Measurements from ENCODE around the gene TBC1D17.

TBC1D17 gene

DNA sequence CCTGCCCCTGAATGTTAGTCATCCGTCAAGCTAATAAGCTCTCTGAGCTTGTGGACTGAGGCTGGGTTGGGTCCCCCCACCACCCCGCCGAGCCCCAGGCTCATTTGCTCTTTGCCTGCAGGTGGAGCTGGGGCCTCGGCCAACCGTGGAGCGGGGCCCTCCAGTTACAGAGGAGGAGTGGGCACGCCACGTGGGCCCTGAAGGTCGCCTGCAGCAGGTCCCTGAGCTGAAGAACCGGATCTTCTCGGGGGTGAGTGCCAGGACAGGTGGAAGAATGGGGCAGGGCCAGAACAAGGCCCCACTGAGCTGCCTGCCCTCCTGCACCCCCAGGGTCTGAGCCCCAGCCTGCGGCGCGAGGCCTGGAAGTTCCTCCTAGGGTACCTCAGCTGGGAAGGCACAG, 5.1 kb downstream of the TBC1D17 start:
- no peak overlapping the region for H3K4me2 ChIP-seq (ENCODE audit: low read length)
- H3K36me3 ChIP-seq (replicated peaks; ENCODE audit: low read depth, low read length), result peaks cover 66% of the 10 kb centered on the region
- H3K4me1 ChIP-seq (ENCODE audit: low read length), result peaks cover 21% of the 10 kb centered on the region
- H3K9me3 ChIP-seq (ENCODE audit: insufficient read depth, low read length), result no peaks in the 10 kb centered on the region
- no peaks in the 10 kb centered on the region; the same call in 1 of the 2 replicates for H4K20me1 ChIP-seq (ENCODE audit: insufficient read depth, low read length)
- H3K27ac ChIP-seq (ENCODE audit: low read length), result no peak overlapping the region
- no peak overlapping the region for H3K4me3 ChIP-seq (ENCODE audit: low read length)
- no peak overlapping the region for H3K9ac ChIP-seq (ENCODE audit: low read length)
- H3K79me2 ChIP-seq (ENCODE audit: low read length), result peaks cover 11% of the 10 kb centered on the region
- TF ChIP-seq, protein P1, sequence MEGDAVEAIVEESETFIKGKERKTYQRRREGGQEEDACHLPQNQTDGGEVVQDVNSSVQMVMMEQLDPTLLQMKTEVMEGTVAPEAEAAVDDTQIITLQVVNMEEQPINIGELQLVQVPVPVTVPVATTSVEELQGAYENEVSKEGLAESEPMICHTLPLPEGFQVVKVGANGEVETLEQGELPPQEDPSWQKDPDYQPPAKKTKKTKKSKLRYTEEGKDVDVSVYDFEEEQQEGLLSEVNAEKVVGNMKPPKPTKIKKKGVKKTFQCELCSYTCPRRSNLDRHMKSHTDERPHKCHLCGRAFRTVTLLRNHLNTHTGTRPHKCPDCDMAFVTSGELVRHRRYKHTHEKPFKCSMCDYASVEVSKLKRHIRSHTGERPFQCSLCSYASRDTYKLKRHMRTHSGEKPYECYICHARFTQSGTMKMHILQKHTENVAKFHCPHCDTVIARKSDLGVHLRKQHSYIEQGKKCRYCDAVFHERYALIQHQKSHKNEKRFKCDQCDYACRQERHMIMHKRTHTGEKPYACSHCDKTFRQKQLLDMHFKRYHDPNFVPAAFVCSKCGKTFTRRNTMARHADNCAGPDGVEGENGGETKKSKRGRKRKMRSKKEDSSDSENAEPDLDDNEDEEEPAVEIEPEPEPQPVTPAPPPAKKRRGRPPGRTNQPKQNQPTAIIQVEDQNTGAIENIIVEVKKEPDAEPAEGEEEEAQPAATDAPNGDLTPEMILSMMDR (IDR thresholded peaks at IDR 0.05; ENCODE audit: low read depth, low read length), result no peak
- TF ChIP-seq EZH2phosphoT487 (IDR thresholded peaks at IDR 0.05; ENCODE audit: low read depth), result no peak
- H3K27me3 ChIP-seq (ENCODE audit: low read depth, low read length), result no peaks in the 10 kb centered on the region
- no peak overlapping the region for H2AFZ ChIP-seq (ENCODE audit: low read depth, low read length)

DNA sequence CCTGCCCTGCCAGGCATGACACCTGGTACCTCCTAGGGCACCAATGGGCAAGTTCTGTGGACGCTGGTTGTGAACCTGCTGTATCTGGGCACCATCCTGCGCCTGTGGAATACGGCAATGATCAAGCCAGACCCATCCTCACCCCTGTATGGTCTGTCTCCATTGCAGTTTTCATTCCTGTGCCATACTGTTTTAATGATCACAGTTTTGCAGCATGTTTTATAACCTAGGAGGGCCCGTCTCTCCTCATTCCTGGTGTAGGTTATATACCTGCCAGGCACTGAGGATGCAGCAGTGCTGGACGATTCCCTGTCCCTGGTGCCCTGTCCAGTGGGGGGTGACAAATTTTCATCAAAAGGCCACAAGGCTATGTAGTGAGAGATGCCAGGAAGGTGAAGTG, 5.6 kb downstream of the TBC1D17 start:
- no peak overlapping the region for H3K9ac ChIP-seq (ENCODE audit: low read length)
- no peaks in the 10 kb centered on the region; the same call in 1 of the 2 replicates for H4K20me1 ChIP-seq (ENCODE audit: insufficient read depth, low read length)
- peaks cover 10% of the 10 kb centered on the region for H3K79me2 ChIP-seq (ENCODE audit: low read length)
- no peak overlapping the region for H3K4me2 ChIP-seq (ENCODE audit: low read length)
- no peak overlapping the region for H2AFZ ChIP-seq (ENCODE audit: low read depth, low read length)
- H3K27ac ChIP-seq (ENCODE audit: low read length), result no peak overlapping the region
- TF ChIP-seq, protein P1 (IDR thresholded peaks at IDR 0.05; ENCODE audit: low read depth, low read length), result no peak
- TF ChIP-seq EZH2phosphoT487 (IDR thresholded peaks at IDR 0.05; ENCODE audit: low read depth), result no peak
- no peak overlapping the region for H3K4me3 ChIP-seq (ENCODE audit: low read length)
- H3K4me1 ChIP-seq (ENCODE audit: low read length), result peaks cover 23% of the 10 kb centered on the region
- H3K9me3 ChIP-seq (ENCODE audit: insufficient read depth, low read length), result no peaks in the 10 kb centered on the region
- no peaks in the 10 kb centered on the region for H3K27me3 ChIP-seq (ENCODE audit: low read depth, low read length)
- H3K36me3 ChIP-seq (replicated peaks; ENCODE audit: low read depth, low read length), result peaks cover 66% of the 10 kb centered on the region

DNA sequence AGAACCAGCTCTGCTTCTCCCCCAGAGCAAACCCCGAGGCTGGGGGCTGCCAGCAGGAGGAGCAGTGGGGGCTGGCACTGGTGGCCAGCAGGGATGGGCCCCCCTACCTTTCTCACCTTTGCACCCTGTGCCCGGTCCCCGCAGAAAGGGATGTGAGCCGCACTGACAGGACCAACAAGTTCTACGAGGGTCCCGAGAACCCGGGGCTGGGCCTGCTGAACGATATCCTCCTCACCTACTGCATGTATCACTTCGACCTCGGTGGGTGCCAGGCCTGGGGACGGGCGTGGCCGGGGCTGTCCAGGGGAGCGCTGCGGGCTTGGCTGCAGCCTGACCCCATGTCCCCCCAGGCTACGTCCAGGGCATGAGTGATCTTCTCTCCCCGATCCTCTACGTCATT, 6.6 kb downstream of the TBC1D17 start:
- TF ChIP-seq, protein P1 (IDR thresholded peaks at IDR 0.05; ENCODE audit: low read depth, low read length), result no peak
- TF ChIP-seq EZH2phosphoT487 (IDR thresholded peaks at IDR 0.05; ENCODE audit: low read depth), result no peak
- no peaks in the 10 kb centered on the region for H3K9me3 ChIP-seq (ENCODE audit: insufficient read depth, low read length)
- no peak overlapping the region for H3K4me2 ChIP-seq (ENCODE audit: low read length)
- no peak overlapping the region for H2AFZ ChIP-seq (ENCODE audit: low read depth, low read length)
- H3K36me3 ChIP-seq (replicated peaks; ENCODE audit: low read depth, low read length), result peaks cover 59% of the 10 kb centered on the region
- peaks cover 23% of the 10 kb centered on the region for H3K4me1 ChIP-seq (ENCODE audit: low read length)
- H4K20me1 ChIP-seq (ENCODE audit: insufficient read depth, low read length), result peaks cover 4% of the 10 kb centered on the region; the same call in 1 of the 2 replicates
- H3K79me2 ChIP-seq (ENCODE audit: low read length), result no peaks in the 10 kb centered on the region
- H3K27ac ChIP-seq (ENCODE audit: low read length), result no peak overlapping the region
- H3K4me3 ChIP-seq (ENCODE audit: low read length), result no peak overlapping the region
- no peak overlapping the region for H3K9ac ChIP-seq (ENCODE audit: low read length)
- H3K27me3 ChIP-seq (ENCODE audit: low read depth, low read length), result no peaks in the 10 kb centered on the region

- Histone ChIP-seq H4K20me1 (ENCODE audit: insufficient read depth, low read length) (peaks cover 11% of the 10 kb centered on the region), H3K9ac (ENCODE audit: low read length) (no peak overlapping the region), H3K27ac (ENCODE audit: low read length) (no peak overlapping the region), H2AFZ (ENCODE audit: low read depth, low read length) (no peak overlapping the region), H3K9me3 (ENCODE audit: insufficient read depth, low read length) (no peaks in the 10 kb centered on the region), H3K4me1 (ENCODE audit: low read length) (peaks cover 29% of the 10 kb centered on the region), H3K4me2 (ENCODE audit: low read length) (no peak overlapping the region), H3K27me3 (ENCODE audit: low read depth, low read length) (no peaks in the 10 kb centered on the region), H3K36me3 (replicated peaks; ENCODE audit: low read depth, low read length) (peaks cover 66% of the 10 kb centered on the region), H3K79me2 (ENCODE audit: low read length) (no peaks in the 10 kb centered on the region), H3K4me3 (ENCODE audit: low read length) (no peak overlapping the region)
- TF ChIP-seq EZH2phosphoT487 (IDR thresholded peaks at IDR 0.05; ENCODE audit: low read depth), result no peak
- TF ChIP-seq, protein P1 (IDR thresholded peaks at IDR 0.05; ENCODE audit: low read depth, low read length), result no peak
Observed at GRCh38 chr19:49884760-49885159, 7.3 kb downstream of the TBC1D17 start.
